Stimulated activated CD8-positive, alpha-beta memory T cell treated with anti-CD3 and anti-CD28 coated beads, Interleukin-12 subunit alpha, Interleukin-12 subunit beta, amount 100 ng/mL, for 4 hours (primary cell): ENCODE data around the gene MBD5.

Source experiments
- DNase-seq: peaks from one replicate; pipeline ENCODE4 v3.0.0-alpha.2; 2020; ENCODE audit warnings: low read depth

MBD5 gene

GRCh38 chr2:148124271-148124670 lies 103.4 kb downstream of the MBD5 start:
- no peak for DNase-seq

- no peak for DNase-seq
Observed at GRCh38 chr2:148130581-148130980, 109.7 kb downstream of the MBD5 start.

GRCh38 chr2:148132412-148132811 lies 111.5 kb downstream of the MBD5 start:
- no peak for DNase-seq

- no peak for DNase-seq
Observed at GRCh38 chr2:148135705-148136104, 114.8 kb downstream of the MBD5 start.

- DNase-seq: no peak
Observed at GRCh38 chr2:148136441-148136840, 115.5 kb downstream of the MBD5 start.

GRCh38 chr2:148161909-148162435 lies 141.1 kb downstream of the MBD5 start:
- DNase-seq: no peak

GRCh38 chr2:148162871-148163270 lies 142.0 kb downstream of the MBD5 start:
- DNase-seq: no peak

GRCh38 chr2:148165975-148166374 lies 145.1 kb downstream of the MBD5 start:
- no peak for DNase-seq

- DNase-seq: no peak
Observed at GRCh38 chr2:148167241-148167766, 146.4 kb downstream of the MBD5 start.

- DNase-seq: no peak
Observed at GRCh38 chr2:148167855-148168254, 147.0 kb downstream of the MBD5 start.

- no peak for DNase-seq
Observed at GRCh38 chr2:148172131-148172753, 151.4 kb downstream of the MBD5 start.

- DNase-seq: no peak
Observed at GRCh38 chr2:148173168-148173567, 152.3 kb downstream of the MBD5 start.

- no peak for DNase-seq
Observed at GRCh38 chr2:148177559-148177958, 156.7 kb downstream of the MBD5 start.

GRCh38 chr2:148179724-148180123 lies 158.8 kb downstream of the MBD5 start:
- DNase-seq: no peak

- DNase-seq: no peak
Observed at GRCh38 chr2:148184976-148185375, 164.1 kb downstream of the MBD5 start.

- DNase-seq: no peak
Observed at GRCh38 chr2:148194882-148195281, 174.0 kb downstream of the MBD5 start.

- DNase-seq: no peak
Observed at GRCh38 chr2:148201075-148202004, 180.4 kb downstream of the MBD5 start.

- no peak for DNase-seq
Observed at GRCh38 chr2:148202237-148202636, 181.3 kb downstream of the MBD5 start.

- DNase-seq: no peak
Observed at GRCh38 chr2:148207111-148207510, 186.2 kb downstream of the MBD5 start.

- no peak for DNase-seq
Observed at GRCh38 chr2:148209603-148210002, 188.7 kb downstream of the MBD5 start.

- DNase-seq: no peak
Observed at GRCh38 chr2:148218326-148219075, 197.6 kb downstream of the MBD5 start.

GRCh38 chr2:148221166-148221565 lies 200.3 kb downstream of the MBD5 start:
- DNase-seq: no peak
